Measurements from ENCODE around the gene DDX25. TPM values are rescaled to one million over a fixed set of nuclear protein-coding genes. Genes with fewer than 3 reads are reported as not detected.

DDX25 gene
- total and polyA plus RNA-seq, 10 of the 15 experiments (the other 5 are each of a cell fraction or from before 2014, with no cell fraction given): 0.05 TPM; not detected in 9

DNA sequence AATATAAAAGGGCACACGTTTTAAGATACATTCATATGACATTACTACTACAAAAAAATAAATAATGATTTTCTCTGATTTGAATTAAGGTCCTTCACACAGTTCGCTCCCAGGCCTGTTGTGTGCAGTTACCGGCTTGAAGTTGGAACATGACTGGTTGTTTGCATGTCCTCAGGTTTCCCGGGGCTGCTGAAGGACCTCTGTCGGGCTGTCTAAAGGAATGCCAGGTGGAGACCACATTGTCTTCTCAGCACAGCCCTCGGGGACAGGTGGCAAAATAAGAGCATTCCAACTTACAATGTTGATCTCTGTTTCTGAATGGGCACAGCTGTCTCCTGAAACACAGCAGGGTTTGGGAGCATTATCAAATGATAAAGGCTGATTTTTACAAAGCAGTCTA lies 56.5 kb downstream of the DDX25 start:
- ATAC-seq (no peak), FAIRE-seq (no peak), DNase-seq (ENCODE audit: low read depth, low spot score) (no peak)
- H3K4me2 ChIP-seq (ENCODE audit: control insufficient read depth, insufficient read depth): no peak overlapping the region
- ChIA-PET POLR2A (no interaction called here), CTCF (interaction anchor here (0.7 to 1.9 kb wide), 2 partner anchors 16 to 40 kb away, joined by 3 to 4 read pairs; no protein-coding TSS in a partner anchor), SMC1A (ENCODE audit: uncharacterized antibody, unreplicated experiment) (no interaction called here), RAD21 (ENCODE audit: unreplicated experiment) (no interaction called here)
- in situ Hi-C loops (cut with MboI) (no loop called here), intact Hi-C loops (cut with micrococcal nuclease; ENCODE audit: unreplicated experiment) (no loop called here)
- H4K20me1 ChIP-seq (ENCODE audit: control insufficient read depth, insufficient read depth): no peaks in the 10 kb centered on the region
- H3K4me1 ChIP-seq (ENCODE audit: control insufficient read depth, insufficient read depth, low read length): no peaks in the 10 kb centered on the region
- no TSS peak for BruUV-seq (replicated peaks)
- H3K4me3 ChIP-seq: no peak overlapping the region
- no peak overlapping the region for H2AFZ ChIP-seq (ENCODE audit: control insufficient read depth, low read depth, low read length)
- H3K27ac ChIP-seq (ENCODE audit: control insufficient read depth, insufficient read depth): no peak overlapping the region
- H3K79me2 ChIP-seq (ENCODE audit: control insufficient read depth, insufficient read depth, low read length): no peaks in the 10 kb centered on the region
- H3K9me3 ChIP-seq (replicated peaks; ENCODE audit: control insufficient read depth, insufficient read depth, low read length): peaks cover 2% of the 10 kb centered on the region; the same call in 2 of the 3 replicates
- no peak for TF ChIP-seq KAT2A (conservative IDR thresholded peaks at IDR 0.05; ENCODE audit: control insufficient read depth, low read depth, low read length)
- TF ChIP-seq, protein P1, sequence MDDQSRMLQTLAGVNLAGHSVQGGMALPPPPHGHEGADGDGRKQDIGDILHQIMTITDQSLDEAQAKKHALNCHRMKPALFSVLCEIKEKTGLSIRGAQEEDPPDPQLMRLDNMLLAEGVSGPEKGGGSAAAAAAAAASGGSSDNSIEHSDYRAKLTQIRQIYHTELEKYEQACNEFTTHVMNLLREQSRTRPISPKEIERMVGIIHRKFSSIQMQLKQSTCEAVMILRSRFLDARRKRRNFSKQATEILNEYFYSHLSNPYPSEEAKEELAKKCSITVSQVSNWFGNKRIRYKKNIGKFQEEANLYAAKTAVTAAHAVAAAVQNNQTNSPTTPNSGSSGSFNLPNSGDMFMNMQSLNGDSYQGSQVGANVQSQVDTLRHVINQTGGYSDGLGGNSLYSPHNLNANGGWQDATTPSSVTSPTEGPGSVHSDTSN (IDR thresholded peaks at IDR 0.05; ENCODE audit: insufficient replicate concordance, low read depth, low read length): no peak
- TF ChIP-seq, protein P2, sequence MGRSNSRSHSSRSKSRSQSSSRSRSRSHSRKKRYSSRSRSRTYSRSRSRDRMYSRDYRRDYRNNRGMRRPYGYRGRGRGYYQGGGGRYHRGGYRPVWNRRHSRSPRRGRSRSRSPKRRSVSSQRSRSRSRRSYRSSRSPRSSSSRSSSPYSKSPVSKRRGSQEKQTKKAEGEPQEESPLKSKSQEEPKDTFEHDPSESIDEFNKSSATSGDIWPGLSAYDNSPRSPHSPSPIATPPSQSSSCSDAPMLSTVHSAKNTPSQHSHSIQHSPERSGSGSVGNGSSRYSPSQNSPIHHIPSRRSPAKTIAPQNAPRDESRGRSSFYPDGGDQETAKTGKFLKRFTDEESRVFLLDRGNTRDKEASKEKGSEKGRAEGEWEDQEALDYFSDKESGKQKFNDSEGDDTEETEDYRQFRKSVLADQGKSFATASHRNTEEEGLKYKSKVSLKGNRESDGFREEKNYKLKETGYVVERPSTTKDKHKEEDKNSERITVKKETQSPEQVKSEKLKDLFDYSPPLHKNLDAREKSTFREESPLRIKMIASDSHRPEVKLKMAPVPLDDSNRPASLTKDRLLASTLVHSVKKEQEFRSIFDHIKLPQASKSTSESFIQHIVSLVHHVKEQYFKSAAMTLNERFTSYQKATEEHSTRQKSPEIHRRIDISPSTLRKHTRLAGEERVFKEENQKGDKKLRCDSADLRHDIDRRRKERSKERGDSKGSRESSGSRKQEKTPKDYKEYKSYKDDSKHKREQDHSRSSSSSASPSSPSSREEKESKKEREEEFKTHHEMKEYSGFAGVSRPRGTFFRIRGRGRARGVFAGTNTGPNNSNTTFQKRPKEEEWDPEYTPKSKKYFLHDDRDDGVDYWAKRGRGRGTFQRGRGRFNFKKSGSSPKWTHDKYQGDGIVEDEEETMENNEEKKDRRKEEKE (IDR thresholded peaks at IDR 0.05): no peak
- TF ChIP-seq, protein P3, sequence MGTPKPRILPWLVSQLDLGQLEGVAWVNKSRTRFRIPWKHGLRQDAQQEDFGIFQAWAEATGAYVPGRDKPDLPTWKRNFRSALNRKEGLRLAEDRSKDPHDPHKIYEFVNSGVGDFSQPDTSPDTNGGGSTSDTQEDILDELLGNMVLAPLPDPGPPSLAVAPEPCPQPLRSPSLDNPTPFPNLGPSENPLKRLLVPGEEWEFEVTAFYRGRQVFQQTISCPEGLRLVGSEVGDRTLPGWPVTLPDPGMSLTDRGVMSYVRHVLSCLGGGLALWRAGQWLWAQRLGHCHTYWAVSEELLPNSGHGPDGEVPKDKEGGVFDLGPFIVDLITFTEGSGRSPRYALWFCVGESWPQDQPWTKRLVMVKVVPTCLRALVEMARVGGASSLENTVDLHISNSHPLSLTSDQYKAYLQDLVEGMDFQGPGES (IDR thresholded peaks at IDR 0.05): no peak
- TF ChIP-seq MEF2B (IDR thresholded peaks at IDR 0.05; ENCODE audit: partially characterized antibody, poor library complexity, severe bottlenecking): no peak
- no peak for TF ChIP-seq NFYB (IDR thresholded peaks at IDR 0.05; ENCODE audit: insufficient read depth, low read depth, low read length)
- no peak for TF ChIP-seq TBL1XR1 (IDR thresholded peaks at IDR 0.05; ENCODE audit: low read depth, low read length)
- no peak for TF ChIP-seq CHD1 (IDR thresholded peaks at IDR 0.05; ENCODE audit: low read depth, low read length)
- no peak for TF ChIP-seq EZH2 (IDR thresholded peaks at IDR 0.05; ENCODE audit: borderline replicate concordance, control insufficient read depth, low read depth, low read length)
- no peak for TF ChIP-seq ZNF274 (IDR thresholded peaks at IDR 0.05; ENCODE audit: insufficient read depth, insufficient read length)
- TF ChIP-seq ZNF207 (IDR thresholded peaks at IDR 0.05; ENCODE audit: borderline replicate concordance): no peak
- WGBS (ENCODE audit: insufficient coverage, insufficient replicate concordance, low lambda C conversion rate, missing lambda C conversion rate): 21% methylated on average over 6 of the region's 6 CpGs
- H3K27me3 ChIP-seq (replicated peaks in 1 of 2; ENCODE audit: control insufficient read depth in 2 of 2, insufficient read depth in 2 of 2, low read length in 1 of 2): no peaks in the 10 kb centered on the region
- H3K36me3 ChIP-seq (ENCODE audit: control insufficient read depth in 2 of 2, insufficient read depth in 2 of 2, low read length in 1 of 2): no peaks in the 10 kb centered on the region
- H3K9ac ChIP-seq (ENCODE audit: control insufficient read depth, insufficient read depth, low read length): no peak overlapping the region

Data from GM12878 (cell line).